GM12878 (cell line): ENCODE results near the gene VSTM2L.

Experiments
- CEBPB ChIP-seq, 2 experiments: fragments of 150-350 bp in 1 of 2; IDR thresholded peaks; 2 replicates each; pipeline ENCODE4 v1.6.1; 2012 to 2014; ENCODE audit warnings: low read depth in 2 of 2, low read length in 2 of 2, borderline replicate concordance in 1 of 2, inconsistent platforms in 1 of 2
- CHD2 ChIP-seq: IDR thresholded peaks from 2 replicates; pipeline ENCODE4 v1.6.1; 2011; ENCODE audit warnings: low read depth, low read length, improper control_type of control experiment, borderline replicate concordance
- EP300 ChIP-seq, 2 experiments: fragments of 150-350 bp in 1 of 2; IDR thresholded peaks; 2 replicates each; pipeline ENCODE4 v1.6.1; 2011 to 2012; ENCODE audit warnings: low read depth in 2 of 2, low read length in 2 of 2, borderline replicate concordance in 1 of 2, improper control_type of control experiment in 1 of 2, inconsistent platforms in 1 of 2; ENCODE audit not compliant: control insufficient read depth in 1 of 2
- JUNB ChIP-seq: IDR thresholded peaks from 2 replicates; pipeline ENCODE4 v1.6.1; 2016; ENCODE audit warnings: antibody characterized with exemption, mild to moderate bottlenecking
- MXI1 ChIP-seq: fragments of 150-350 bp; IDR thresholded peaks from 2 replicates; pipeline ENCODE4 v1.6.1; 2011; ENCODE audit warnings: low read depth, mild to moderate bottlenecking, inconsistent platforms, low read length, improper control_type of control experiment
- POLR2A ChIP-seq: IDR thresholded peaks from 2 replicates; pipeline ENCODE4 v1.6.1; 2011; ENCODE audit warnings: low read depth, mild to moderate bottlenecking, low read length
- POLR2AphosphoS5 ChIP-seq: IDR thresholded peaks from 2 replicates; pipeline ENCODE4 v1.6.1; 2011; ENCODE audit warnings: mild to moderate bottlenecking, low read length, inconsistent platforms
- ZZZ3 ChIP-seq: IDR thresholded peaks from 2 replicates; pipeline ENCODE4 v1.6.1; 2011; ENCODE audit warnings: low read depth; ENCODE audit not compliant: control insufficient read depth, insufficient read length
- TF ChIP-seq, protein P1 (sequence below): fragments of 450-650 bp; IDR thresholded peaks from 2 replicates; pipeline ENCODE4 v1.6.1; 2017; ENCODE audit warnings: borderline replicate concordance
- TF ChIP-seq, protein P2 (sequence below), 3 experiments: IDR thresholded peaks in 2 of 3; conservative IDR thresholded peaks in 1 of 3; 2 replicates each; pipeline ENCODE4 v1.5.1; 2011; ENCODE audit warnings: low read depth in 3 of 3, low read length in 3 of 3, mild to moderate bottlenecking in 3 of 3, control low read depth in 2 of 3, moderate library complexity in 2 of 3, inconsistent platforms in 1 of 3, mixed read lengths in 1 of 3; ENCODE audit not compliant: control insufficient read depth in 2 of 3, insufficient read depth in 1 of 3; ENCODE audit errors: extremely low read depth in 1 of 3
- TF ChIP-seq, protein P3 (sequence below): IDR thresholded peaks from 2 replicates; pipeline ENCODE4 v1.6.1; 2012; ENCODE audit warnings: mild to moderate bottlenecking, low read depth, low read length
- TF ChIP-seq, protein P4 (sequence below): IDR thresholded peaks from 2 replicates; pipeline ENCODE4 v1.6.1; 2011; ENCODE audit warnings: low read depth, low read length, improper control_type of control experiment, borderline replicate concordance

DNA sequence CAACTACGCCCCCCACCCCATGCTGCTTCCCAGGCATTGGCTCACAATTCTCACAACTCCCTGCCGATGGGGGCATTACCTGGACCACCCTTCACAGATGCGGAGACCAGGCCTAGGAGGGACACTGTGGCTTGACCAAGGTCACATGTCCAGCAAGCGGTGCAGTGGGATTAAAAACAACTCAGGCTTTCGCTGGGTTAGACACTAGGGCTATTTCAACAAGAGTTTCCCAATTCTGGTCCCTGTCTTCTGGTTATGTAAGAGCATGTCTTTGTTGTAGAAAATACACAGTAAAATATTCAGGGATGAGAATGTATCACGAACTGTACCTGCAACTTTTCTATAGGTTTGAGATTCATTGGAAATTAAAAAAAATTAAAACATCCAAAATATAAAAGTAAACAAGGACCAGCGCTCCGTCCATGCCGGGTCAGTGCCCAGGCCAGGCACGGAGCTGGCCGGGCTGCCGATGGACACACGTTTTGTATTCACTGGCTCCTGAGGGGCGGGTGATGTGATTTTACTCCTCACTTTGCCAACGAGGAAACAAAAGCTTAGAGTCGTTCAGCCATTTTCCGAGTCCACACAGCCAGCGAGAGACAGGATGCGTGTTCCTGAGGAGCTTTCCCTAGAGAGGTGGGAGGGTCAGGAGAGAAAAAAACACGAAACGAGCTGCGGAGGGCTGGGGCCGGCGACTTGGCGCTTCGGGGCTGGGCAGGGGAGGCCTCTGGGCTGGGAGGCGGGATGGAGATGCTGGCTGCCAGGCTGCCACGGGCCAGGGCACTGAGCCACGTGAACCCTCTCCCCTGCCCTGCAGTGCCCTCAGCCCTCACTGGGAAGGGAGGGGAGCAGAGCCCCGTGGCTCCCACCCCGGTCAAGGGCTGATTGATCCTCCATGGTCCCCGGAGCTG, 17.1 kb upstream of the VSTM2L start:
- TF ChIP-seq POLR2A (no peak), CHD2 (no peak), EP300 (IDR thresholded peaks at IDR 0.05; ENCODE audit: borderline replicate concordance in 1 of 2, control insufficient read depth in 1 of 2, low read depth in 2 of 2, low read length in 2 of 2) (no peak), JUNB (no peak), ZZZ3 (no peak), MXI1 (no peak), CEBPB (IDR thresholded peaks at IDR 0.05; ENCODE audit: borderline replicate concordance in 1 of 2, low read depth in 2 of 2, low read length in 2 of 2) (no peak), POLR2AphosphoS5 (no peak)
- TF ChIP-seq, protein P1, sequence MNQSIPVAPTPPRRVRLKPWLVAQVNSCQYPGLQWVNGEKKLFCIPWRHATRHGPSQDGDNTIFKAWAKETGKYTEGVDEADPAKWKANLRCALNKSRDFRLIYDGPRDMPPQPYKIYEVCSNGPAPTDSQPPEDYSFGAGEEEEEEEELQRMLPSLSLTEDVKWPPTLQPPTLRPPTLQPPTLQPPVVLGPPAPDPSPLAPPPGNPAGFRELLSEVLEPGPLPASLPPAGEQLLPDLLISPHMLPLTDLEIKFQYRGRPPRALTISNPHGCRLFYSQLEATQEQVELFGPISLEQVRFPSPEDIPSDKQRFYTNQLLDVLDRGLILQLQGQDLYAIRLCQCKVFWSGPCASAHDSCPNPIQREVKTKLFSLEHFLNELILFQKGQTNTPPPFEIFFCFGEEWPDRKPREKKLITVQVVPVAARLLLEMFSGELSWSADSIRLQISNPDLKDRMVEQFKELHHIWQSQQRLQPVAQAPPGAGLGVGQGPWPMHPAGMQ = no peak
- TF ChIP-seq, protein P2, sequence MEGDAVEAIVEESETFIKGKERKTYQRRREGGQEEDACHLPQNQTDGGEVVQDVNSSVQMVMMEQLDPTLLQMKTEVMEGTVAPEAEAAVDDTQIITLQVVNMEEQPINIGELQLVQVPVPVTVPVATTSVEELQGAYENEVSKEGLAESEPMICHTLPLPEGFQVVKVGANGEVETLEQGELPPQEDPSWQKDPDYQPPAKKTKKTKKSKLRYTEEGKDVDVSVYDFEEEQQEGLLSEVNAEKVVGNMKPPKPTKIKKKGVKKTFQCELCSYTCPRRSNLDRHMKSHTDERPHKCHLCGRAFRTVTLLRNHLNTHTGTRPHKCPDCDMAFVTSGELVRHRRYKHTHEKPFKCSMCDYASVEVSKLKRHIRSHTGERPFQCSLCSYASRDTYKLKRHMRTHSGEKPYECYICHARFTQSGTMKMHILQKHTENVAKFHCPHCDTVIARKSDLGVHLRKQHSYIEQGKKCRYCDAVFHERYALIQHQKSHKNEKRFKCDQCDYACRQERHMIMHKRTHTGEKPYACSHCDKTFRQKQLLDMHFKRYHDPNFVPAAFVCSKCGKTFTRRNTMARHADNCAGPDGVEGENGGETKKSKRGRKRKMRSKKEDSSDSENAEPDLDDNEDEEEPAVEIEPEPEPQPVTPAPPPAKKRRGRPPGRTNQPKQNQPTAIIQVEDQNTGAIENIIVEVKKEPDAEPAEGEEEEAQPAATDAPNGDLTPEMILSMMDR (IDR thresholded peaks at IDR 0.05 in 2 of 3, conservative IDR thresholded peaks at IDR 0.05 in 1 of 3; ENCODE audit: control insufficient read depth in 2 of 3, extremely low read depth in 1 of 3, insufficient read depth in 1 of 3, low read depth in 3 of 3, low read length in 3 of 3) = no peak
- TF ChIP-seq, protein P3, sequence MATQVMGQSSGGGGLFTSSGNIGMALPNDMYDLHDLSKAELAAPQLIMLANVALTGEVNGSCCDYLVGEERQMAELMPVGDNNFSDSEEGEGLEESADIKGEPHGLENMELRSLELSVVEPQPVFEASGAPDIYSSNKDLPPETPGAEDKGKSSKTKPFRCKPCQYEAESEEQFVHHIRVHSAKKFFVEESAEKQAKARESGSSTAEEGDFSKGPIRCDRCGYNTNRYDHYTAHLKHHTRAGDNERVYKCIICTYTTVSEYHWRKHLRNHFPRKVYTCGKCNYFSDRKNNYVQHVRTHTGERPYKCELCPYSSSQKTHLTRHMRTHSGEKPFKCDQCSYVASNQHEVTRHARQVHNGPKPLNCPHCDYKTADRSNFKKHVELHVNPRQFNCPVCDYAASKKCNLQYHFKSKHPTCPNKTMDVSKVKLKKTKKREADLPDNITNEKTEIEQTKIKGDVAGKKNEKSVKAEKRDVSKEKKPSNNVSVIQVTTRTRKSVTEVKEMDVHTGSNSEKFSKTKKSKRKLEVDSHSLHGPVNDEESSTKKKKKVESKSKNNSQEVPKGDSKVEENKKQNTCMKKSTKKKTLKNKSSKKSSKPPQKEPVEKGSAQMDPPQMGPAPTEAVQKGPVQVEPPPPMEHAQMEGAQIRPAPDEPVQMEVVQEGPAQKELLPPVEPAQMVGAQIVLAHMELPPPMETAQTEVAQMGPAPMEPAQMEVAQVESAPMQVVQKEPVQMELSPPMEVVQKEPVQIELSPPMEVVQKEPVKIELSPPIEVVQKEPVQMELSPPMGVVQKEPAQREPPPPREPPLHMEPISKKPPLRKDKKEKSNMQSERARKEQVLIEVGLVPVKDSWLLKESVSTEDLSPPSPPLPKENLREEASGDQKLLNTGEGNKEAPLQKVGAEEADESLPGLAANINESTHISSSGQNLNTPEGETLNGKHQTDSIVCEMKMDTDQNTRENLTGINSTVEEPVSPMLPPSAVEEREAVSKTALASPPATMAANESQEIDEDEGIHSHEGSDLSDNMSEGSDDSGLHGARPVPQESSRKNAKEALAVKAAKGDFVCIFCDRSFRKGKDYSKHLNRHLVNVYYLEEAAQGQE = no peak
- TF ChIP-seq, protein P4, sequence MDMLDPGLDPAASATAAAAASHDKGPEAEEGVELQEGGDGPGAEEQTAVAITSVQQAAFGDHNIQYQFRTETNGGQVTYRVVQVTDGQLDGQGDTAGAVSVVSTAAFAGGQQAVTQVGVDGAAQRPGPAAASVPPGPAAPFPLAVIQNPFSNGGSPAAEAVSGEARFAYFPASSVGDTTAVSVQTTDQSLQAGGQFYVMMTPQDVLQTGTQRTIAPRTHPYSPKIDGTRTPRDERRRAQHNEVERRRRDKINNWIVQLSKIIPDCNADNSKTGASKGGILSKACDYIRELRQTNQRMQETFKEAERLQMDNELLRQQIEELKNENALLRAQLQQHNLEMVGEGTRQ = no peak
